GM18511 (cell line): ENCODE data around the gene MTAP.
A peak's percentile ranks its signal among the peaks of the same experiment; 100 is the strongest.
"Not testable (repeated sequence)": the region's sequence is repeated elsewhere in the genome, so short reads cannot be mapped to it uniquely, and the experiment has no call there.

Source experiments
- ATAC-seq: cut with Tn5 transposase; IDR thresholded peaks from one replicate; pipeline ENCODE4 v1.9.1; 2021; ENCODE audit warnings: mild to moderate bottlenecking, moderate library complexity; ENCODE audit not compliant: unreplicated experiment

The MTAP gene

GRCh38 chr9:21906213-21906612 is 103.8 kb downstream of the MTAP start:
- no peak for ATAC-seq

- ATAC-seq: no peak
These were observed 104.4 kb downstream of the MTAP start for GRCh38 chr9:21906881-21907280.

- peak; percentile 94 for ATAC-seq
These were observed 117.2 kb downstream of the MTAP start for GRCh38 chr9:21919377-21920362.

- ATAC-seq: no peak
These were observed 121.3 kb downstream of the MTAP start for GRCh38 chr9:21923694-21924093.

GRCh38 chr9:21927752-21928151 is 125.3 kb downstream of the MTAP start:
- no peak for ATAC-seq

- no peak for ATAC-seq
These were observed 129.0 kb downstream of the MTAP start for GRCh38 chr9:21931428-21931827.

- no peak for ATAC-seq
These were observed 130.8 kb downstream of the MTAP start for GRCh38 chr9:21933281-21933680.

- no peak for ATAC-seq
These were observed 131.4 kb downstream of the MTAP start for GRCh38 chr9:21933865-21934264.

GRCh38 chr9:21935631-21936030 is 133.2 kb downstream of the MTAP start:
- no peak for ATAC-seq

GRCh38 chr9:21936161-21936560 is 133.7 kb downstream of the MTAP start:
- ATAC-seq: no peak

- ATAC-seq: no peak
These were observed 139.0 kb downstream of the MTAP start for GRCh38 chr9:21941337-21941995.

- ATAC-seq: peak; percentile 52
These were observed 141.0 kb downstream of the MTAP start for GRCh38 chr9:21943464-21943863.

GRCh38 chr9:21945606-21946005 is 143.2 kb downstream of the MTAP start:
- ATAC-seq: no peak

- no peak for ATAC-seq
These were observed 156.4 kb downstream of the MTAP start for GRCh38 chr9:21958833-21959232.

- ATAC-seq: not testable (repeated sequence)
These were observed 156.8 kb downstream of the MTAP start for GRCh38 chr9:21959268-21959667.

- no peak for ATAC-seq
These were observed 159.1 kb downstream of the MTAP start for GRCh38 chr9:21961569-21961968.

GRCh38 chr9:21964925-21965385 is 162.5 kb downstream of the MTAP start:
- peak; percentile 61 for ATAC-seq

- peak; percentile 89 for ATAC-seq
These were observed 163.0 kb downstream of the MTAP start for GRCh38 chr9:21965401-21965951.

GRCh38 chr9:21966140-21966851 is 163.9 kb downstream of the MTAP start:
- no peak for ATAC-seq

- no peak for ATAC-seq
These were observed 164.7 kb downstream of the MTAP start for GRCh38 chr9:21967169-21967568.

GRCh38 chr9:21967702-21968101 is 165.3 kb downstream of the MTAP start:
- ATAC-seq: no peak
